Testis (tissue), 3 donors: ENCODE results near the gene OR4E2. TPM values are rescaled to one million over a fixed set of nuclear protein-coding genes. Genes with fewer than 3 reads are reported as not detected.

Experiments
- DNase-seq: peaks from one replicate; pipeline ENCODE4 v3.0.0-alpha.2; 2019
- H3K27ac ChIP-seq, 2 donors: fragments of 200-600 bp; sonication (generic); one replicate each; pipeline ENCODE4 v1.5.1; 2019
- H3K27me3 ChIP-seq: fragments of 200-600 bp; sonication (generic); one replicate; pipeline ENCODE4 v1.5.1; 2019
- H3K36me3 ChIP-seq: fragments of 200-600 bp; sonication (generic); one replicate; pipeline ENCODE4 v1.5.1; 2017; ENCODE audit warnings: low read depth; ENCODE audit errors: missing control alignments
- H3K4me1 ChIP-seq: fragments of 200-600 bp; sonication (generic); one replicate; pipeline ENCODE4 v1.5.1; 2019
- H3K4me3 ChIP-seq, 2 donors: fragments of 200-600 bp; sonication (generic); one replicate each; pipeline ENCODE4 v1.5.1; 2017 to 2019
- H3K9me3 ChIP-seq: fragments of 200-600 bp; sonication (generic); one replicate; pipeline ENCODE4 v1.5.1; 2017
- POLR2A ChIP-seq: fragments of 450-650 bp; IDR thresholded peaks from one replicate; pipeline ENCODE4 v1.6.1; 2017; ENCODE audit warnings: antibody characterized with exemption, mild to moderate bottlenecking, moderate library complexity
- WGBS, 2 donors: methylation state at CpG; one replicate each; pipeline ENCODE4 v1.1.5; 2018; 5-methylcytosine and 5-hydroxymethylcytosine counted together
- intact Hi-C: fragments of 100-400 bp; cut with DNase I; formaldehyde crosslinking; loops from one replicate; pipeline ENCODE4 v1.15.1; 2023; ENCODE audit warnings: low total_unique reads
- polyA plus RNA-seq: library from polyadenylated mRNA; stranded (reverse); fragments of 350-450 nt; fragmentation: Illumina TruSeq; extraction: RNeasy Lipid Tissue Mini Kit (QIAGEN cat#74804); gene quantifications from one replicate; pipeline ENCODE4 v1.2.3, GENCODE V29; 2014; ENCODE audit warnings: low read depth, low replicate concordance; ENCODE audit not compliant: insufficient read depth
- total RNA-seq, 2 donors: library from RNA; depleted of rRNA; stranded (reverse); fragments of >200 nt; gene quantifications; one replicate each; pipeline ENCODE4 v1.2.3, GENCODE V29; 2016
- TF ChIP-seq, protein P1 (sequence below), 3 experiments: fragments of 450-650 bp in 2 of 3; fragments of 200-600 bp in 1 of 3; sonication (generic) in 1 of 3; IDR thresholded peaks; one replicate each; pipeline ENCODE4 v1.5.1; 2016 to 2019; ENCODE audit warnings: antibody characterized with exemption in 3 of 3, mild to moderate bottlenecking in 2 of 3, moderate library complexity in 1 of 3

The OR4E2 gene
- total and polyA plus RNA-seq, 3 donors from 2014 or later: 0.19 TPM; not detected in 2

DNA sequence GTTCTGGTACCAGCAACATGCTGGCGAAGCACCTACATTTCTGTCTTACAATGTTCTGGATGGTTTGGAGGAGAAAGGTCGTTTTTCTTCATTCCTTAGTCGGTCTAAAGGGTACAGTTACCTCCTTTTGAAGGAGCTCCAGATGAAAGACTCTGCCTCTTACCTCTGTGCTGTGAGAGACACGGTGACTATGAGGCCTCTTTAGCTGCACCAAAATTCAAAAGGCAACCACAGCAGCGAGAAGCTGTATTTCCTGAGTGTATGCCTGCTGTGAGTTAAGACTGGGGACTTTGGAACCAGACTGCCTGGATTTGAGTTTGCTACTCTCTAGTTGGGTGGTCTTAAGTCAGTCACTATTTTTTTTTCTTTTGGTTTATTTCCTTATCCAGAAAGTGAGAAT is 10.2 kb upstream of the OR4E2 start:
- no peak overlapping the region for H3K27ac ChIP-seq
- TF ChIP-seq, protein P1, sequence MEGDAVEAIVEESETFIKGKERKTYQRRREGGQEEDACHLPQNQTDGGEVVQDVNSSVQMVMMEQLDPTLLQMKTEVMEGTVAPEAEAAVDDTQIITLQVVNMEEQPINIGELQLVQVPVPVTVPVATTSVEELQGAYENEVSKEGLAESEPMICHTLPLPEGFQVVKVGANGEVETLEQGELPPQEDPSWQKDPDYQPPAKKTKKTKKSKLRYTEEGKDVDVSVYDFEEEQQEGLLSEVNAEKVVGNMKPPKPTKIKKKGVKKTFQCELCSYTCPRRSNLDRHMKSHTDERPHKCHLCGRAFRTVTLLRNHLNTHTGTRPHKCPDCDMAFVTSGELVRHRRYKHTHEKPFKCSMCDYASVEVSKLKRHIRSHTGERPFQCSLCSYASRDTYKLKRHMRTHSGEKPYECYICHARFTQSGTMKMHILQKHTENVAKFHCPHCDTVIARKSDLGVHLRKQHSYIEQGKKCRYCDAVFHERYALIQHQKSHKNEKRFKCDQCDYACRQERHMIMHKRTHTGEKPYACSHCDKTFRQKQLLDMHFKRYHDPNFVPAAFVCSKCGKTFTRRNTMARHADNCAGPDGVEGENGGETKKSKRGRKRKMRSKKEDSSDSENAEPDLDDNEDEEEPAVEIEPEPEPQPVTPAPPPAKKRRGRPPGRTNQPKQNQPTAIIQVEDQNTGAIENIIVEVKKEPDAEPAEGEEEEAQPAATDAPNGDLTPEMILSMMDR (IDR thresholded peaks at IDR 0.05): no peak
- no peak for TF ChIP-seq POLR2A
- H3K36me3 ChIP-seq: no peaks in the 10 kb centered on the region
- no peaks in the 10 kb centered on the region for H3K4me1 ChIP-seq
- no peaks in the 10 kb centered on the region for H3K9me3 ChIP-seq
- intact Hi-C loops: no loop called here
- WGBS, 2 donors: 43 to 67% methylated on average over 5 of the region's 5 CpGs
- DNase-seq: no peak
- H3K27me3 ChIP-seq: no peaks in the 10 kb centered on the region
- no peak overlapping the region for H3K4me3 ChIP-seq

DNA sequence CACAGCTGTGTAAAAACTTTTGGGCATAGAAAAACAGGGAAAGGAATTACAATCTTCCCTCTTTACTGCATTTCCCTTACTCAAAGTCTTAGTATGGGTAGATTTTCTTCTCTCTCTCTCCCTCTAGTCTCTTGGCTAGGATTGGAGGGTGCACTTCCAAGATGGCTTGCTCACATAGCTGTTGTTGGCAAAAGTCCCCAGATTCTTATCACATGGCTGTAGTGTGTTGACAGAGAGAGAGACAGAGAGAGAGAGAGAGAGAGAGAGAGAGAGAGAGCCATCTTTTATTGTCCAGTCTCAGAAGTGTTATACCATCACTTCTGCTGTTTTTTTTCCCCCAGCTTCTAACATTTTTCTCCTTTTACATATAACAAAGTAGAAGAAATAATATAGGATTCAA is 6.3 kb upstream of the OR4E2 start:
- no peaks in the 10 kb centered on the region for H3K36me3 ChIP-seq
- no peak for TF ChIP-seq POLR2A
- TF ChIP-seq, protein P1 (IDR thresholded peaks at IDR 0.05): no peak
- no peaks in the 10 kb centered on the region for H3K4me1 ChIP-seq
- H3K9me3 ChIP-seq: no peaks in the 10 kb centered on the region
- DNase-seq: no peak
- H3K27ac ChIP-seq: no peak overlapping the region
- no peak overlapping the region for H3K4me3 ChIP-seq
- H3K27me3 ChIP-seq: no peaks in the 10 kb centered on the region
- intact Hi-C loops: no loop called here

DNA sequence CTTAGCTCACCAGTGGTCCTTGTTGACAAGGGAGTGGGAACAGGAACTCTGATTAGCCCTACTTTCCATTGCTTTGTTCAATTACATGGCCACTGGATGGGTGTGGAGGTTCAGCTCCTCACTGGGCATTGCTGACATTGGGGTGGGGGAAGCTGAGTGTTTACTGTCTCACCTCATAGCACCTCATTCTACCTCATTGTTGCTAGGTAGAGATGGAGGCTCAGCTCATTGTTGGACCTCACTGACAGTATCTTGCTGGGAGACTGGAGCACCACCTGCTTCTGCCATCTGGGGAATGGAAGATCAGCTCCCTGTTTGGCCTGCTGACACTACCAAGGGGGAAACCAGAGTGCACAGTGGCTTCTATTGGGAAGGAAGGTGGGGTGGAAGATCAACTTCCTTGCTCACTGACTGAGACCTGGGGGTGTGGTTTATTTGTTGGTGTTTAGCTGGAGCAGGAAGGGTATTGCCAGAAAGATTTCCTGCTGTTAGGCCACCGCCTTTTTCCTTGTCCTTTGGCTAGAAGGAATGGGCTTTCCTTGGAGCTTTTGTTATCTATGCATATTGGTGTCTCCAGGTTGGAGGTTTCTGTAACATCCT is 1.3 kb upstream of the OR4E2 start:
- intact Hi-C loops: no loop called here
- Histone ChIP-seq H3K27ac (no peak overlapping the region), H3K4me1 (no peaks in the 10 kb centered on the region), H3K36me3 (no peaks in the 10 kb centered on the region), H3K27me3 (no peaks in the 10 kb centered on the region), H3K9me3 (no peaks in the 10 kb centered on the region), H3K4me3 (no peak overlapping the region)
- DNase-seq: no peak
- 78 to 82% methylated on average over 1 of the region's 1 CpG for WGBS, 2 donors
- no peak for TF ChIP-seq POLR2A
- TF ChIP-seq, protein P1 (IDR thresholded peaks at IDR 0.05): no peak

DNA sequence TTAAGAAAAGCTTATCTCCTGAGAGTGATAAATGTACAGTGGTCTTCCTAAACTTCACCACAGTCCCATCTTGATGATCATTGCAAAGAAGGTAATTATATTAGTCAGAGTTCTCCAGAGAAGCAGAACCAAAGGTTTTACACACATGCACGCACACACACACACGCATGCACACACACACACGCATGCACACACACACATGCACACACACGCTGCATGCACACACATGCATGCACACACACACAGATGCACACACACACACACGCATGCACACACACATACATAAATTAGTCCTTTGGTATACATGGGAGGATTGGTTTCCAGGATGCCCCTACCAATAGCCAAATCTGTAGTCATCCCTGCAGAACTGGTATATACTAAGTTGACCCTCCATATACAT is 580 bp downstream of the OR4E2 start:
- Histone ChIP-seq H3K36me3 (no peaks in the 10 kb centered on the region), H3K4me3 (no peak overlapping the region), H3K27me3 (no peaks in the 10 kb centered on the region), H3K9me3 (no peaks in the 10 kb centered on the region), H3K4me1 (no peaks in the 10 kb centered on the region), H3K27ac (no peak overlapping the region)
- 94 to 95% methylated on average over 5 of the region's 5 CpGs for WGBS, 2 donors
- TF ChIP-seq, protein P1 (IDR thresholded peaks at IDR 0.05): no peak
- no peak for TF ChIP-seq POLR2A
- intact Hi-C loops: no loop called here
- DNase-seq: no peak

DNA sequence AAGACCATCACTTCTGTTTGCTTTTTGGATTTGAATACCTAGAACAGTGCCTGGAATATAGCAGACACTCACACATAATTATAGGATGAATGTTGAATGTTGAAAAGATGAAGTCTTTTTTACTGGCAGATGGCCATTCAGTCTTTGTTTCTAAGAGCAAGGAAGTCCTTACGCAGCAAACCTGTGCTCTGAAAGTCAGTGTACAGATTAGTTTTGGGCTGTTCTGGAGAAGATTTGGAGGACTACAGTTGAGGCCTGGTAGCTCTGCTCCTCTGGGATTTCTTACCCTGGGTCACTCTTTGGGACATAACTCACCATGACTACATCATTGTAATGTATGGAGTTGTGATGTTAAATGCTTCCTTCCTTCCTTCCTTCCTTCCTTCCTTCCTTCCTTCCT is 3.3 kb downstream of the OR4E2 start:
- H3K4me3 ChIP-seq: no peak overlapping the region
- H3K9me3 ChIP-seq: no peaks in the 10 kb centered on the region
- H3K36me3 ChIP-seq: no peaks in the 10 kb centered on the region
- intact Hi-C loops: no loop called here
- no peaks in the 10 kb centered on the region for H3K27me3 ChIP-seq
- 85 to 95% methylated on average over 1 of the region's 1 CpG for WGBS, 2 donors
- no peak for DNase-seq
- TF ChIP-seq POLR2A: no peak
- TF ChIP-seq, protein P1 (IDR thresholded peaks at IDR 0.05): no peak
- H3K4me1 ChIP-seq: no peaks in the 10 kb centered on the region
- H3K27ac ChIP-seq: no peak overlapping the region
